K562 (cell line): Measurements from ENCODE around the gene C5orf24. TPM values are rescaled to one million over a fixed set of nuclear protein-coding genes. Genes with fewer than 3 reads are reported as not detected.

Source experiments
- CREBBP ChIP-seq: IDR thresholded peaks from one replicate; pipeline ENCODE4 v1.6.1; 2012; ENCODE audit warnings: low read depth, mild to moderate bottlenecking, control low read depth, inconsistent platforms, low read length
- DIDO1 ChIP-seq: fragments of 450-650 bp; IDR thresholded peaks from 2 replicates; pipeline ENCODE4 v1.6.1; 2016; ENCODE audit warnings: low read depth, missing biosample characterization, missing genetic modification characterization
- E2F4 ChIP-seq: sonication (generic); formaldehyde crosslinking; IDR thresholded peaks from 2 replicates; pipeline ENCODE4 v1.8.0; 2022; ENCODE audit warnings: mild to moderate bottlenecking, low read depth, missing genetic modification reagents
- ELF1 ChIP-seq: fragments of 200-800 bp; sonication (Bioruptor generic); IDR thresholded peaks from 2 replicates; pipeline ENCODE4 v1.6.1; 2016; ENCODE audit warnings: missing genetic modification characterization, missing compliant biosample characterization
- FOXM1 ChIP-seq, 2 experiments: fragments of 450-650 bp in 1 of 2; sonication (generic) in 1 of 2; formaldehyde crosslinking in 1 of 2; IDR thresholded peaks; 2 replicates each; pipeline versions ENCODE4 v1.6.1 to v1.9.0; 2017 to 2022; ENCODE audit warnings: low read depth in 2 of 2, mild to moderate bottlenecking in 2 of 2, missing genetic modification reagents in 1 of 2, moderate library complexity in 1 of 2
- HDAC1 ChIP-seq, 2 experiments: fragments of 450-650 bp; IDR thresholded peaks; 2 replicates each; pipeline ENCODE4 v1.6.1; 2016 to 2017; ENCODE audit warnings: inconsistent platforms in 1 of 2, mild to moderate bottlenecking in 1 of 2, moderate library complexity in 1 of 2
- MAFG ChIP-seq: fragments of 450-650 bp; conservative IDR thresholded peaks from 2 replicates; pipeline ENCODE4 v1.6.1; 2016; ENCODE audit warnings: missing genetic modification characterization, missing compliant biosample characterization
- MCM5 ChIP-seq: fragments of 450-650 bp; IDR thresholded peaks from 2 replicates; pipeline ENCODE4 v1.6.1; 2016; ENCODE audit warnings: low read depth
- MEF2D ChIP-seq: conservative IDR thresholded peaks from 2 replicates; pipeline ENCODE4 v1.6.1; 2016; ENCODE audit warnings: low read depth, missing genetic modification characterization, missing compliant biosample characterization
- PTBP1 ChIP-seq: fragments of 200-400 bp; formaldehyde crosslinking; IDR thresholded peaks from 2 replicates; pipeline ENCODE4 v1.6.1; 2017; ENCODE audit warnings: low read depth, low read length
- RBBP5 ChIP-seq: fragments of 200-600 bp; sonication (generic); IDR thresholded peaks from 2 replicates; pipeline ENCODE4 v1.6.1; 2012; ENCODE audit warnings: borderline replicate concordance, mild to moderate bottlenecking, low read length, control low read depth, inconsistent platforms; ENCODE audit not compliant: insufficient read depth, poor library complexity, severe bottlenecking
- RBM17 ChIP-seq: fragments of 200-400 bp; formaldehyde crosslinking; IDR thresholded peaks from 2 replicates; pipeline ENCODE4 v1.6.1; 2017; ENCODE audit warnings: low read depth, mild to moderate bottlenecking, low read length, borderline replicate concordance
- TAL1 ChIP-seq: fragments of 450-650 bp; IDR thresholded peaks from 2 replicates; pipeline ENCODE4 v1.6.1; 2016; ENCODE audit warnings: mild to moderate bottlenecking
- TBL1XR1 ChIP-seq, 2 experiments: IDR thresholded peaks; 2 replicates each; pipeline ENCODE4 v1.6.1; 2012; ENCODE audit warnings: improper control_type of control experiment in 2 of 2, low read length in 2 of 2, mild to moderate bottlenecking in 1 of 2
- XRCC3 ChIP-seq: fragments of 450-650 bp; IDR thresholded peaks from 2 replicates; pipeline ENCODE4 v1.6.1; 2017; ENCODE audit warnings: mild to moderate bottlenecking, moderate library complexity
- XRCC4 ChIP-seq: IDR thresholded peaks from one replicate; pipeline ENCODE4 v1.6.1; 2011; ENCODE audit not compliant: insufficient read depth, insufficient read length; ENCODE audit errors: extremely low read depth
- ZBTB17 ChIP-seq: fragments of 450-650 bp; formaldehyde crosslinking; IDR thresholded peaks from 2 replicates; pipeline ENCODE4 v1.4.0; 2020; ENCODE audit warnings: mild to moderate bottlenecking
- ZC3H11A ChIP-seq: IDR thresholded peaks from 2 replicates; pipeline ENCODE4 v1.6.1; 2012; ENCODE audit warnings: low read depth, low read length, improper control_type of control experiment
- ZNF197 ChIP-seq: fragments of 200-800 bp; sonication (Bioruptor generic); IDR thresholded peaks from 2 replicates; pipeline ENCODE4 v1.6.1; 2016; ENCODE audit warnings: low read depth, missing genetic modification characterization, missing compliant biosample characterization
- ZNF24 ChIP-seq: fragments of 450-650 bp; IDR thresholded peaks from 2 replicates; pipeline ENCODE4 v1.6.1; 2016
- ZNF584 ChIP-seq: fragments of 200-800 bp; sonication (Bioruptor generic); IDR thresholded peaks from 2 replicates; pipeline ENCODE4 v1.6.1; 2016; ENCODE audit warnings: low read depth, mild to moderate bottlenecking, missing genetic modification characterization, missing compliant biosample characterization
- polyA plus RNA-seq, 8 experiments: library from polyadenylated mRNA; depleted of rRNA in 4 of 8; stranded (reverse) in 5 of 8; unstranded in 3 of 8; fragments of >200 nt; fragmentation: Nextera tagmentation in 2 of 8; fragmentation: Illumina TruSeq in 1 of 8; extraction: Ambion mirVana in 2 of 8; extraction: Trizol in 1 of 8; gene quantifications; 2 replicates each; pipeline versions ENCODE4 v1.2.1 to v1.2.3, GENCODE V29; 2011 to 2014; ENCODE audit warnings: inconsistent platforms in 1 of 8, missing spikeins in 1 of 8
- total RNA-seq, 7 experiments: library from RNA; depleted of rRNA in 6 of 7; stranded (reverse); fragments of >200 nt in 6 of 7; fragmentation: Illumina TruSeq in 2 of 7; extraction: Trizol in 2 of 7; gene quantifications; 2 replicates each; pipeline versions ENCODE4 v1.2.1 to v1.2.3, GENCODE V29; 2011 to 2021; ENCODE audit warnings: low replicate concordance in 1 of 7
- TF ChIP-seq, protein P1 (sequence below), 2 experiments: IDR thresholded peaks in 1 of 2; conservative IDR thresholded peaks in 1 of 2; 2 replicates each; pipeline ENCODE4 v1.6.1; 2016; ENCODE audit warnings: low read depth in 2 of 2, mild to moderate bottlenecking in 1 of 2, missing compliant biosample characterization in 1 of 2, missing genetic modification characterization in 1 of 2, moderate library complexity in 1 of 2
- TF ChIP-seq, protein P2 (sequence below): fragments of 200-800 bp; sonication (Bioruptor generic); IDR thresholded peaks from 2 replicates; pipeline ENCODE4 v1.6.1; 2017; ENCODE audit warnings: missing genetic modification characterization, missing compliant biosample characterization

Gene C5orf24
- total and polyA plus RNA-seq, 9 of the 15 experiments (the other 6 are each of a cell fraction or from before 2014, with no cell fraction given) = 8.9 to 38.6 (median 28.4) TPM

GRCh38 chr5:134873987-134874830 is 28.4 kb downstream of the C5orf24 start, which contains the start of gene TXNDC15 (continued):
- TF ChIP-seq RBM17 (no peak), ZNF197 (peak; percentile 89), DIDO1 (no peak), MCM5 (no peak), FOXM1 (IDR thresholded peaks at IDR 0.05; ENCODE audit: low read depth) (no peak), FOXM1 (CRISPR knock-in tag; IDR thresholded peaks at IDR 0.05; ENCODE audit: low read depth) (peak; percentile 35; the same call in 1 of the 2 replicates), ZC3H11A (no peak), ZNF24 (no peak), ZNF584 (peak; percentile 66; the same call in 1 of the 2 replicates), XRCC3 (no peak), ELF1 (peak; percentile 74), MAFG (tag) (no peak), PTBP1 (no peak), MEF2D (tag) (no peak), RBBP5 (peak; percentile 65), XRCC4 (no peak), TAL1 (no peak), ZBTB17 (peak; percentile 81; the same call in 1 of the 2 replicates), HDAC1 (IDR thresholded peaks at IDR 0.05) (peak in 1 of 2 experiments; percentile 70; a peak in 2 of 4 replicates), E2F4 (CRISPR knock-in tag) (no peak; the same call in 1 of the 2 replicates), TBL1XR1 (IDR thresholded peaks at IDR 0.05; ENCODE audit: low read length in 2 of 2) (no peak), CREBBP (no peak)
- TF ChIP-seq, protein P1, sequence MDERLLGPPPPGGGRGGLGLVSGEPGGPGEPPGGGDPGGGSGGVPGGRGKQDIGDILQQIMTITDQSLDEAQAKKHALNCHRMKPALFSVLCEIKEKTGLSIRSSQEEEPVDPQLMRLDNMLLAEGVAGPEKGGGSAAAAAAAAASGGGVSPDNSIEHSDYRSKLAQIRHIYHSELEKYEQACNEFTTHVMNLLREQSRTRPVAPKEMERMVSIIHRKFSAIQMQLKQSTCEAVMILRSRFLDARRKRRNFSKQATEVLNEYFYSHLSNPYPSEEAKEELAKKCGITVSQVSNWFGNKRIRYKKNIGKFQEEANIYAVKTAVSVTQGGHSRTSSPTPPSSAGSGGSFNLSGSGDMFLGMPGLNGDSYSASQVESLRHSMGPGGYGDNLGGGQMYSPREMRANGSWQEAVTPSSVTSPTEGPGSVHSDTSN (CRISPR knock-in tag; IDR thresholded peaks at IDR 0.05; ENCODE audit: low read depth) = no peak
- TF ChIP-seq, protein P1 (tag; conservative IDR thresholded peaks at IDR 0.05; ENCODE audit: low read depth) = no peak
- TF ChIP-seq, protein P2, sequence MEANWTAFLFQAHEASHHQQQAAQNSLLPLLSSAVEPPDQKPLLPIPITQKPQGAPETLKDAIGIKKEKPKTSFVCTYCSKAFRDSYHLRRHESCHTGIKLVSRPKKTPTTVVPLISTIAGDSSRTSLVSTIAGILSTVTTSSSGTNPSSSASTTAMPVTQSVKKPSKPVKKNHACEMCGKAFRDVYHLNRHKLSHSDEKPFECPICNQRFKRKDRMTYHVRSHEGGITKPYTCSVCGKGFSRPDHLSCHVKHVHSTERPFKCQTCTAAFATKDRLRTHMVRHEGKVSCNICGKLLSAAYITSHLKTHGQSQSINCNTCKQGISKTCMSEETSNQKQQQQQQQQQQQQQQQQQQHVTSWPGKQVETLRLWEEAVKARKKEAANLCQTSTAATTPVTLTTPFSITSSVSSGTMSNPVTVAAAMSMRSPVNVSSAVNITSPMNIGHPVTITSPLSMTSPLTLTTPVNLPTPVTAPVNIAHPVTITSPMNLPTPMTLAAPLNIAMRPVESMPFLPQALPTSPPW (CRISPR knock-in tag) = no peak
